HL-60 (cell line): ENCODE results near the gene SLC6A7.

Experiments used
- CTCF ChIP-seq: IDR thresholded peaks from one replicate; pipeline ENCODE4 v1.5.1; 2011; ENCODE audit warnings: low read length, control low read depth, inconsistent platforms; ENCODE audit not compliant: insufficient read depth
- POLR2AphosphoS5 ChIP-seq: IDR thresholded peaks from 2 replicates; pipeline ENCODE4 v1.6.1; 2012; ENCODE audit warnings: low read depth

DNA sequence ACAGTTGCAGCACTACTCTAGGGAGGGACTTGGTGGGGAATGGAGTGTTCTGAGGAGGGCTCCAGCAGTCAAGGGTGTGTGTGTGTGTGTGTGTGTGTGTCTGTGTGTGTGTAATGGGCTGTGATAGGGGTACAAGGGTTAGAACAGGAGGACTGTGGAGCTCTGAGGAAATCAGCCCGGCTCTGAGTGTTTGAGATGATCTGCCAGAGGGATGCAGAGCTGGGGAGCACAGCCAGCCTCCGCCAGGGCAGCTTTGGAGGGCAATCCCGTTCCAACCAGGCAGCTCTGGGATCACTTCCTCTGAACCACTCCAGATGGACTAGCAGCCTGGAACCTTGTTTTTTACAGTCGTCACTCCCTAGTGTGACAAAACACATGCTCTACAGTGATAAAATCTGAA, 3.0 kb upstream of the SLC6A7 start:
- no peak for TF ChIP-seq CTCF
- no peak for TF ChIP-seq POLR2AphosphoS5
